Calu3 (cell line): ENCODE data around the gene FCHSD2. TPM values are rescaled to one million over a fixed set of nuclear protein-coding genes. Genes with fewer than 3 reads are reported as not detected.
"Not testable (repeated sequence)": the region's sequence is repeated elsewhere in the genome, so short reads cannot be mapped to it uniquely, and the experiment has no call there.

Experiments used
- BruUV-seq: library from RNA; stranded (reverse); fragments of 400-500 nt; replicated peaks from 2 replicates; lab custom pipeline; 2021; lab: Mats Ljungman, UMichigan
- CTCF ChIA-PET: fragments of 300-600 bp; sonication (Branson Sonifier 250); formaldehyde crosslinking; loops from one replicate; lab custom pipeline; 2022; ENCODE audit warnings: antibody characterized with exemption; lab: Charles Lee
- DNase-seq: peaks from one replicate; pipeline ENCODE4 v3.0.0; 2022
- H3K27ac Mint-ChIP-seq: one replicate; pipeline ENCODE4 v1.8.0; 2022; ENCODE audit warnings: mixed read lengths; ENCODE audit not compliant: unreplicated experiment
- H3K27me3 Mint-ChIP-seq: one replicate; pipeline ENCODE4 v1.8.0; 2022; ENCODE audit warnings: mixed read lengths; ENCODE audit not compliant: unreplicated experiment
- H3K36me3 Mint-ChIP-seq: one replicate; pipeline ENCODE4 v1.8.0; 2022; ENCODE audit warnings: mild to moderate bottlenecking, moderate library complexity, mixed read lengths; ENCODE audit not compliant: insufficient read depth, unreplicated experiment
- H3K4me1 Mint-ChIP-seq: one replicate; pipeline ENCODE4 v1.8.0; 2022; ENCODE audit warnings: mild to moderate bottlenecking, low read depth, mixed read lengths; ENCODE audit not compliant: unreplicated experiment
- H3K4me3 Mint-ChIP-seq: one replicate; pipeline ENCODE4 v1.8.0; 2022; ENCODE audit warnings: mild to moderate bottlenecking, low read depth, moderate library complexity, mixed read lengths; ENCODE audit not compliant: unreplicated experiment
- H3K9me3 Mint-ChIP-seq: one replicate; pipeline ENCODE4 v1.8.0; 2022; ENCODE audit warnings: low read depth, mixed read lengths; ENCODE audit not compliant: unreplicated experiment
- CTCF ChIP-seq: fragments of 200-600 bp; IDR thresholded peaks from one replicate; pipeline ENCODE4 v1.8.0; 2022; ENCODE audit warnings: antibody characterized with exemption; ENCODE audit not compliant: unreplicated experiment
- intact Hi-C: fragments of 100-400 bp; cut with micrococcal nuclease; formaldehyde crosslinking; loops from one replicate; pipeline ENCODE4 v1.10.0; 2022; ENCODE audit not compliant: unreplicated experiment
- total RNA-seq: library from RNA; stranded (reverse); gene quantifications from 2 replicates; pipeline ENCODE4 v1.2.3, GENCODE V29; 2022

FCHSD2 gene
- total RNA-seq, 1 experiment from 2014 or later, result 16.2 TPM

GRCh38 chr11:72859126-72859525 lies 283.0 kb downstream of the FCHSD2 start:
- Mint-ChIP-seq H3K4me3 (no peak overlapping the region), H3K27me3 (no peaks in the 10 kb centered on the region), H3K9me3 (no peaks in the 10 kb centered on the region), H3K36me3 (no peaks in the 10 kb centered on the region), H3K4me1 (no peaks in the 10 kb centered on the region), H3K27ac (no peak overlapping the region)
- CTCF ChIA-PET, result no interaction called here
- TF ChIP-seq CTCF, result no peak
- intact Hi-C loops, result no loop called here
- DNase-seq, result no peak
- no TSS peak for BruUV-seq

- CTCF ChIA-PET, BruUV-seq, H3K4me3 Mint-ChIP-seq: not testable (repeated sequence)
Measured at GRCh38 chr11:72858267-72858666, 283.9 kb downstream of the FCHSD2 start.

DNA sequence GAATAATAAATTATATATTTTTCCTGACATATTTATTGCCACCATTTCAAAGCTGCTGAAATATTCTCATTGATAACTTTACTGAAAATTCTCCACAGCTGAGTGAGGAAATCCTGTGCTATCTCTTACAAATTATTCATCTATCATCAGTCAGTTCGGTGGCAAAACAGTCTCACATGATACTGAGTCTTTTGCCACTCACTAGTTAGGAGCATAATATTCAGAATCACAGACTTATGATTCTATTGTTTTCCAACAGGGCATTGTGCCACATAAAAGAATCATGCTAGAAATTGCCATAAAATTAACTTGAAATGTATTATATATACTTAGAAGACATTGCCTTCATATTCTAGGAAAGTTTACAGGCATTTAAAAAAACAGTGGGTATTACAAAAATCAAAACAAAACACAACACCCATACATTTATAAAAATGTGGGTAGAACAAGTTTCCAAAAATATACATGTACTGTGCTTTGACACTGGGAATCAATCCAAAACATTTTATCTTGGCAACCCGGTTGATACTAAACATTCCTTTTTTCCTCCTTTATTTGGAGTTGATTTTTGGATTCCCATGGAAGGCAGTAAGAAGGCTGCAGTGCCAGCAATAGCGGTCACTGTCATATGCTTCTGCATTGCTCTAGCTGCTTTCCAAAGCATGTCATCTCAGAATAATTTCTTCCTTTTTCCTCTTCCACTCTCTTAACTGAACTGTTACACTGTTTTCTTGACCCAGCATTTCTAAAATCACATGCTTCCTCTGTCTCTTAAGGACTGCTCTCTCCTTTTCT lies 285.4 kb downstream of the FCHSD2 start:
- Mint-ChIP-seq H3K4me1 (no peaks in the 10 kb centered on the region), H3K27me3 (no peaks in the 10 kb centered on the region), H3K4me3 (no peak overlapping the region), H3K9me3 (no peaks in the 10 kb centered on the region), H3K27ac (no peak overlapping the region), H3K36me3 (no peaks in the 10 kb centered on the region)
- CTCF ChIA-PET, result no interaction called here
- DNase-seq, result no peak
- intact Hi-C loops, result no loop called here
- BruUV-seq, result no TSS peak
- TF ChIP-seq CTCF, result no peak

More at GRCh38 chr11:72858267-72858666, 283.9 kb downstream of the FCHSD2 start:
- H3K36me3 Mint-ChIP-seq, H3K4me1 Mint-ChIP-seq, H3K27me3 Mint-ChIP-seq, DNase-seq, H3K27ac Mint-ChIP-seq, intact Hi-C loops, H3K9me3 Mint-ChIP-seq: not testable (repeated sequence)

- Mint-ChIP-seq H3K36me3 (no peaks in the 10 kb centered on the region), H3K27ac (no peak overlapping the region), H3K4me3 (no peak overlapping the region), H3K27me3 (no peaks in the 10 kb centered on the region), H3K4me1 (no peaks in the 10 kb centered on the region), H3K9me3 (no peaks in the 10 kb centered on the region)
- no peak for TF ChIP-seq CTCF
- intact Hi-C loops, result no loop called here
- no TSS peak for BruUV-seq
- no peak for DNase-seq
- CTCF ChIA-PET, result no interaction called here
Measured at GRCh38 chr11:72856065-72856464, 286.1 kb downstream of the FCHSD2 start.

- CTCF ChIA-PET, result interaction anchor here (0.7 kb wide), 2 partner anchors 75 to 116 kb away, joined by 3 to 5 read pairs; no protein-coding TSS in a partner anchor
- no peaks in the 10 kb centered on the region for H3K9me3 Mint-ChIP-seq
- intact Hi-C loops, result no loop called here
- no peak for TF ChIP-seq CTCF
- H3K4me3 Mint-ChIP-seq, result no peak overlapping the region
- BruUV-seq, result no TSS peak
- no peak for DNase-seq
- H3K4me1 Mint-ChIP-seq, result no peaks in the 10 kb centered on the region
- no peaks in the 10 kb centered on the region for H3K36me3 Mint-ChIP-seq
- H3K27ac Mint-ChIP-seq, result no peak overlapping the region
- H3K27me3 Mint-ChIP-seq, result no peaks in the 10 kb centered on the region
Measured at GRCh38 chr11:72851726-72852125, 290.4 kb downstream of the FCHSD2 start.
